ENCODE results near the gene RNF227. TPM values are rescaled to one million over a fixed set of nuclear protein-coding genes. Genes with fewer than 3 reads are reported as not detected.
"Not testable (repeated sequence)": the region's sequence is repeated elsewhere in the genome, so short reads cannot be mapped to it uniquely, and the experiment has no call there.

RNF227 gene
- total RNA-seq, 2 donors from 2014 or later, result 1.1 to 1.5 TPM

GRCh38 chr17:7880076-7880868, 35.8 kb downstream of the RNF227 start:
- intact Hi-C loops (cut with DNase I), result no loop called here
- no peak for DNase-seq (ENCODE audit: low spot score)

GRCh38 chr17:7878234-7878633, 37.9 kb downstream of the RNF227 start:
- intact Hi-C loops (cut with DNase I), result no loop called here
- peak; percentile 14 for DNase-seq (ENCODE audit: low spot score)

GRCh38 chr17:7875804-7876370, 40.2 kb downstream of the RNF227 start:
- DNase-seq (ENCODE audit: low spot score), result no peak
- intact Hi-C loops (cut with DNase I), result no loop called here

- intact Hi-C loops (cut with DNase I), result no loop called here
- DNase-seq (ENCODE audit: low spot score), result no peak
These were observed 43.0 kb downstream of the RNF227 start for GRCh38 chr17:7873051-7873450.

GRCh38 chr17:7867881-7868329, 48.2 kb downstream of the RNF227 start:
- no peak for DNase-seq (ENCODE audit: low spot score)
- intact Hi-C loops (cut with DNase I), result no loop called here

- intact Hi-C loops (cut with DNase I), result loop anchor here (5.0 kb wide), 2 partner anchors 43 to 122 kb away; no protein-coding TSS in a partner anchor
These were observed 51.0 kb downstream of the RNF227 start for GRCh38 chr17:7864995-7865650.

GRCh38 chr17:7864384-7864783, 51.7 kb downstream of the RNF227 start:
- intact Hi-C loops (cut with DNase I), result loop anchor here (5.0 kb wide), 2 partner anchors 42 to 123 kb away; no protein-coding TSS in a partner anchor
- DNase-seq (ENCODE audit: low spot score), result not testable (repeated sequence)

More at GRCh38 chr17:7864995-7865650, 51.0 kb downstream of the RNF227 start:
- no peak for DNase-seq (ENCODE audit: low spot score)

Other genes with a start within 250 kb of the RNF227 start
- 10 to 100 TPM; 30.6 to 37.3 TPM for gene TP53, start 228.8 kb downstream of the RNF227 start, total RNA-seq
- 1 to 10 TPM; 4.8 to 5.0 TPM for gene WRAP53, start 227.8 kb downstream of the RNF227 start, total RNA-seq
- gene EFNB3, start 211.1 kb downstream of the RNF227 start, total RNA-seq, result under 1 TPM; 0.19 to 0.42 TPM
- gene DNAH2, start 198.5 kb downstream of the RNF227 start, total RNA-seq, result 1 to 10 TPM in 1 of 2 donors, under 1 TPM in 1; 0.19 to 1.3 TPM
- gene KDM6B, start 82.1 kb downstream of the RNF227 start, total RNA-seq, result 10 to 100 TPM; 21.0 to 29.0 TPM
- 10 to 100 TPM; 17.5 to 26.1 TPM for gene TMEM88, start 61.2 kb downstream of the RNF227 start, total RNA-seq
- gene NAA38, start 58.7 kb downstream of the RNF227 start, total RNA-seq, result 10 to 100 TPM; 65.2 to 79.7 TPM
- 1 to 10 TPM; 8.9 TPM for gene CYB5D1, start 58.3 kb downstream of the RNF227 start, total RNA-seq
- 100 to 1,000 TPM in 1 of 2 donors, 10 to 100 TPM in 1; 67.4 to 105 TPM for gene CHD3, start 27.5 kb downstream of the RNF227 start, total RNA-seq
- 1 to 10 TPM; 1.2 to 2.2 TPM for gene KCNAB3, start 13.6 kb upstream of the RNF227 start, total RNA-seq
- gene TRAPPC1, start 15.7 kb upstream of the RNF227 start, total RNA-seq, result 10 to 100 TPM; 53.7 to 72.7 TPM
- 10 to 100 TPM; 14.7 to 15.2 TPM for gene CNTROB, start 15.9 kb upstream of the RNF227 start, total RNA-seq
- gene GUCY2D, start 86.3 kb upstream of the RNF227 start, total RNA-seq, result not detected
- 1 to 10 TPM in 1 of 2 donors, under 1 TPM in 1; 0.48 to 3.3 TPM for gene ALOX15B, start 122.8 kb upstream of the RNF227 start, total RNA-seq
- not detected for gene ALOX12B, start 171.4 kb upstream of the RNF227 start, total RNA-seq
- not detected for gene ALOXE3, start 202.2 kb upstream of the RNF227 start, total RNA-seq
- gene HES7, start 207.8 kb upstream of the RNF227 start, total RNA-seq, result under 1 TPM in 1 of 2 donors, not detected in 1; 0.67 TPM
- 100 to 1,000 TPM; 203 to 206 TPM for gene PER1, start 236.1 kb upstream of the RNF227 start, total RNA-seq
- 10 to 100 TPM; 66.7 to 80.1 TPM for gene VAMP2, start 246.7 kb upstream of the RNF227 start, total RNA-seq